MM.1S (cell line): ENCODE results near the gene MRPL53.

Experiments
- DNase-seq: peaks from one replicate; pipeline ENCODE4 v3.0.0-alpha.2; 2015
- H2AFZ ChIP-seq: fragments of 300-600 bp; sonication (generic); 2 replicates; pipeline ENCODE4 v1.6.0; 2016; ENCODE audit warnings: antibody characterized with exemption, low read length
- H3F3A ChIP-seq: fragments of 300-600 bp; sonication (generic); 2 replicates; pipeline ENCODE4 v1.6.1; 2016; ENCODE audit warnings: mild to moderate bottlenecking, antibody characterized with exemption, low read length, moderate library complexity, mixed read lengths; ENCODE audit not compliant: insufficient read depth
- H3K27ac ChIP-seq: fragments of 300-600 bp; sonication (generic); 2 replicates; pipeline ENCODE4 v1.5.1; 2016; ENCODE audit warnings: mild to moderate bottlenecking, low read length
- H3K27me3 ChIP-seq: fragments of 300-600 bp; sonication (generic); replicated peaks from 2 replicates; pipeline ENCODE4 v1.6.0; 2016; ENCODE audit warnings: low read length; ENCODE audit not compliant: insufficient read depth
- H3K36me3 ChIP-seq: fragments of 300-600 bp; sonication (generic); replicated peaks from 2 replicates; pipeline ENCODE4 v1.6.1; 2016; ENCODE audit warnings: mild to moderate bottlenecking, low read length, mixed read lengths; ENCODE audit not compliant: insufficient read depth
- H3K4me1 ChIP-seq: fragments of 300-600 bp; sonication (generic); 2 replicates; pipeline ENCODE4 v1.6.1; 2016; ENCODE audit warnings: low read length, mixed read lengths
- H3K4me2 ChIP-seq: fragments of 300-600 bp; sonication (generic); 2 replicates; pipeline ENCODE4 v1.6.0; 2016; ENCODE audit warnings: low read depth, low read length
- H3K4me3 ChIP-seq: fragments of 300-600 bp; sonication (generic); 2 replicates; pipeline ENCODE4 v1.5.1; 2016; ENCODE audit warnings: low read length, mixed read lengths
- H3K79me2 ChIP-seq: fragments of 300-600 bp; sonication (generic); 2 replicates; pipeline ENCODE4 v1.6.1; 2016; ENCODE audit warnings: mixed run types, low read length, mixed read lengths
- H3K9ac ChIP-seq: fragments of 300-600 bp; sonication (generic); 2 replicates; pipeline ENCODE4 v1.6.1; 2016; ENCODE audit warnings: low read length, mixed read lengths
- H3K9me2 ChIP-seq: fragments of 300-600 bp; sonication (generic); replicated peaks from 2 replicates; pipeline ENCODE4 v1.6.1; 2016; ENCODE audit warnings: mild to moderate bottlenecking, low read length, mixed read lengths; ENCODE audit not compliant: insufficient read depth
- H3K9me3 ChIP-seq: fragments of 300-600 bp; sonication (generic); replicated peaks from 2 replicates; pipeline ENCODE4 v1.6.1; 2016; ENCODE audit warnings: mild to moderate bottlenecking, low read length, mixed read lengths; ENCODE audit not compliant: insufficient read depth
- H4K20me1 ChIP-seq: fragments of 300-600 bp; sonication (generic); 2 replicates; pipeline ENCODE4 v1.6.1; 2016; ENCODE audit warnings: mild to moderate bottlenecking, low read length, moderate library complexity, mixed read lengths; ENCODE audit not compliant: insufficient read depth
- CTCF ChIP-seq: fragments of 300-600 bp; sonication (generic); IDR thresholded peaks from 2 replicates; pipeline ENCODE4 v1.5.1; 2016; ENCODE audit warnings: antibody characterized with exemption, low read length, mixed read lengths
- EZH2 ChIP-seq: fragments of 300-600 bp; sonication (generic); optimal IDR thresholded peaks from 2 replicates; pipeline ENCODE3; 2017; ENCODE audit warnings: low read depth, mild to moderate bottlenecking, antibody characterized with exemption, low read length, mixed read lengths
- EZH2phosphoT487 ChIP-seq: fragments of 300-600 bp; sonication (generic); IDR thresholded peaks from 2 replicates; pipeline ENCODE4 v1.6.1; 2018; ENCODE audit warnings: antibody characterized with exemption, low read length

MRPL53 gene

GRCh38 chr2:74454654-74455511, 17.6 kb downstream of the MRPL53 start, which contains the start of gene INO80B:
TSS of gene INO80B (plus strand) at chr2:74455087. CDS start at chr2:74455117, 30 bp downstream.
- Histone ChIP-seq H3K9ac (peak within 1 kb of the TSS; percentile 54), H2AFZ (peak within 1 kb of the TSS; percentile 54), H3K27ac (peak within 1 kb of the TSS; percentile 1; the same call in 1 of the 2 replicates), H3K27me3 (no peaks in the 10 kb centered on the region), H3K9me3 (no peaks in the 10 kb centered on the region), H3K36me3 (no peaks in the 10 kb centered on the region), H3K4me1 (peaks cover 22% of the 10 kb centered on the region), H3K4me3 (peak within 1 kb of the TSS; percentile 81), H3F3A (peaks cover 13% of the 10 kb centered on the region; the same call in 1 of the 2 replicates), H3K9me2 (no peaks in the 10 kb centered on the region), H3K4me2 (peak within 1 kb of the TSS; percentile 86), H4K20me1 (no peaks in the 10 kb centered on the region), H3K79me2 (peaks cover 23% of the 10 kb centered on the region)
- no peak for TF ChIP-seq EZH2phosphoT487
- DNase-seq = peak; percentile 97

- H3K4me3 ChIP-seq = no peak overlapping the region
- H4K20me1 ChIP-seq = no peaks in the 10 kb centered on the region
- no peak overlapping the region for H3K9ac ChIP-seq
- no peak overlapping the region for H2AFZ ChIP-seq
- peaks cover 7% of the 10 kb centered on the region for H3K79me2 ChIP-seq
- TF ChIP-seq CTCF (no peak), EZH2 (no peak), EZH2phosphoT487 (no peak)
- H3K27me3 ChIP-seq = no peaks in the 10 kb centered on the region
- H3K27ac ChIP-seq = no peak overlapping the region
- H3K4me1 ChIP-seq = peaks cover 9% of the 10 kb centered on the region
- no peaks in the 10 kb centered on the region for H3K36me3 ChIP-seq
- no peaks in the 10 kb centered on the region for H3F3A ChIP-seq
- H3K9me3 ChIP-seq = no peaks in the 10 kb centered on the region
- no peaks in the 10 kb centered on the region for H3K9me2 ChIP-seq
- no peak overlapping the region for H3K4me2 ChIP-seq
- no peak for DNase-seq
Observed at GRCh38 chr2:74450570-74451190, 21.8 kb downstream of the MRPL53 start.

- no peak for TF ChIP-seq EZH2phosphoT487
- no peak for TF ChIP-seq EZH2
- no peak for TF ChIP-seq CTCF
Observed at GRCh38 chr2:74448771-74449170, 23.7 kb downstream of the MRPL53 start.

More at GRCh38 chr2:74448771-74449170, 23.7 kb downstream of the MRPL53 start:
- Histone ChIP-seq H3K4me1 (peaks cover 6% of the 10 kb centered on the region; the same call in 1 of the 2 replicates), H3K9me2 (no peaks in the 10 kb centered on the region), H3K4me3 (no peak overlapping the region), H3K4me2 (no peak overlapping the region), H3K36me3 (no peaks in the 10 kb centered on the region), H3K79me2 (no peaks in the 10 kb centered on the region), H3K27me3 (peaks cover 13% of the 10 kb centered on the region), H3K27ac (no peak overlapping the region), H2AFZ (no peak overlapping the region), H4K20me1 (no peaks in the 10 kb centered on the region), H3K9me3 (no peaks in the 10 kb centered on the region), H3F3A (no peaks in the 10 kb centered on the region), H3K9ac (no peak overlapping the region)
- no peak for DNase-seq
